HG02623 (cell line): ENCODE results near the gene FUT8.

ENCODE experiments used
- ATAC-seq: cut with Tn5 transposase; IDR thresholded peaks from one replicate; pipeline ENCODE4 v1.9.1; 2021; ENCODE audit warnings: moderate library complexity; ENCODE audit not compliant: unreplicated experiment

FUT8 gene

GRCh38 chr14:65549429-65549828 lies 136.9 kb downstream of the FUT8 start:
- ATAC-seq: no peak

DNA sequence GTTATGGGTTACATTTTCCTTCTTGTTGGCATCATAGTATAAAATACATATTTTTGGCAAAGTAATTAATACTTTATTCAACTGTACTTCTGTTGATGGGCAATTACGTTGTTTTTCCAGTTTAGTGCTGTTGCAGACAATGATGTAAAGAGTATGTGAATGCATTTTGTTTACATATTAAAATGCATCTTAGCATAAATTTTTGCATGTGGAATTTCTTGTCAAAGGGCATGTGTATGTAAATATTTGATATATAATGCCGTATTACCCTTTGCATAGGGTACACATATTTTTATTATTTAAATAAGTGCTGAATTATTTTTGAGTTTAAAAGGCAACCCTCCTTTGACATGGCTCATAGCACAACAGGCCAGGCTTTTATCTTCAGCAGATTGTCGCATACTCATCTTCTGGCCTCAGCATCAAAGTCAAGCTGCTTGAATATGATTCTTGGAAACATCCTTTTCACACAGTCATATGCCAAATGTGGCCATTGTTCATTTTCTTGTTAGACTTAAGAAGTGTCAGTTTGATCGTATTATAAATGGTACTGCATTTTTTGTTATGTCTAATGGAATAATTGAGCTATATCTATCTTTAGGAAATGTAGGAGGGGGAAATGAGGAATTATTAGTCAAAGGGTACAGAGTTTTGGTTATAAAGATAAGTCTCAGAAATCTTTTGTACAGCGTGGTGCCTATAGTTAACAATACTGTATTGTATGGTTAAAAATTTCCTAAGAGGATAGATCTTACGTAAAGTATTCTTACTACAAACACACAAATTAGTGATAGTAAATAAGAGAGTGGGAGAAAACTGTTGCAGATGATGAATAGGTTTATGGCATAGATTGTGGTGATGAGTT lies 138.5 kb downstream of the FUT8 start:
- no peak for ATAC-seq

DNA sequence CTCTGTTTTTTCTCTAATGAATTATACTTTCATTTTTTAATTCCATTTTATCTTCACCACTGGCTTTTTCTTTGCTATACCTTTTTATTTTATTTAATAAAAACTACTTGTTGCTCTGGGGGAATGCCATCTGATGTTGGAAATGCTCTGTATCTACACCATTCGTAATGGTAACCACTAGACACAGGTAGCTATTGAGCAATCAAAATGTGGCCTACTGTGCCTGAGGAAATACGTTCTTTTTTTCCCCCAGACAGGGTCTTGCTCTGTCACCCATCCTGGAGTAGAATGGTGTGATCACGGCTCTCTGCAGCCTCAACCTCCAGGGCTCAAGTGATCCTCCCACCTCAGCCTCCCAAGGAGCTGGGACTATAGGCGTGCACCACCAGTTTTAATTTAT lies 140.2 kb downstream of the FUT8 start:
- no peak for ATAC-seq

DNA sequence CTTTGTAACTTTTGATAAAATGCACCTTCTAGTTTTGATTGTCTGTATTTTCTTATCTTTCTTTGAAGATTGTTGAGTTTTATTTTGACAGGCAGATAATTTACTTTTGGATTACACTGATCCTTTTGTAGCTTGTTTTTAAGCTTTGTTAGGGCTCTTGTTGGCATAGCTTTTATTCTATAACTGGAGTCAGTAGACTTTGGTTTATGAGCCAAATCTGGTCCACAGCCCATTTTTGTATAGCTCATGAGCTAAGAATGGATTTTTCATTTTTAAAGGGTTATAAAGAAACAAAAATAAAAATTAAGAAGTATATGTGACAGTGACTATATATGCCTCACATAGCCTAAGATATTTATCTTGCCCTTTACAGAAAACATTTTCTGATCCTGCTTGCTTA lies 142.3 kb downstream of the FUT8 start:
- ATAC-seq: no peak

DNA sequence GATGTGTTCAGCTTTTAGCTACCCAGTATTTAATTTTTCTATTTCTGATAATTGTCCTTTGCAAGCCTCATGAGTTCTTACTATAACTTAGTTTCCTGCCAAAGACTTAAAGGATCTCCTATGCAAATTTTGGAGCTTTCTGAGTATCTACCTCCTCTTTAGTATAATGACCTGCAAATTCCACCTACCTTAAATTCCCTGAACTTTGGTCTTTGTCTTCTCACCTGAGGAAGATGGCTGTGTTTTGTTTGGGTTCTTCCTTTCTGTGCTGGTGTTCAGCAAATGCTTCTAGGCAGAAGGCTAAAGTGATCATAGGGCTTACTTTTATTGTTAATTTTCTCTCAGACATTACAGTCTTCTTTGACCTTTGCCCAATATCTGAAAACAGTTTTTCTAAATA lies 142.8 kb downstream of the FUT8 start:
- ATAC-seq: no peak

DNA sequence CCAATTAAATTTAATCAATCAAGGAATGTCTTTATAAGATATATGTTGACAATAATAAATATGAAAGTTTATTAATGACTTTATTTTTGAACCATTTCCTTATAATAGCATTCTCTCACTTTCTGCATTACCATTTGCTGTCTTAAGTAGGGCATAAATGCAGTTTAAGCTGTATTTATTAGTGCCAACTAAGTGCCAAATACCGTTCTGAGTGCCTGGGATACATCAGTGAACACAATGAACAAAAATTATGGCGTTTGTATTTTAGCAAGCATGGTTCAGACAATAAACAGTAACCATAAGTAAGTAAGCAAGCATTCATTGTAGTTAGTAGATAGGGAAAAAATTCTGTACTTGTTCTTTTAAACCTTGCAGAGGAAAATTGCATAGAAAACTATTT lies 145.8 kb downstream of the FUT8 start:
- ATAC-seq: no peak

- no peak for ATAC-seq
Measured at GRCh38 chr14:65560340-65561027, 148.0 kb downstream of the FUT8 start.

DNA sequence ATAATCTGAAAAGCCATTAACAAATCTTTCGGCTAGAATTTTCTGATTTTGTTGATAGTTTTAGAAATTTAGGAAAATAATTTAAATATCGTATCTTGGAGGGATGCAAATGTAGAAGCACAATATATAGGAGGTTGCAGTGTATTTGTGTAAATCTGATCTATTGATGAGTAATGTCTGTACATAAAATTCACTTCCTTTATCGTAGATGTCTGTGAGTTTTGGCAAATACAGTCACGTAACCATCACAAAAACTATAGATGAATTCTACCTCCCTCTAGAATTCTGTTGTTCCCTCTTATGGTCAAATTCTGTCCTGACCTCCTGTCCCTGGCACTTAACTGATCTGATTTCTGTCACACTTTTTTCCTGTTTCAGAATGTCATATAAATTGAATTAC lies 151.8 kb downstream of the FUT8 start:
- no peak for ATAC-seq

- no peak for ATAC-seq
Measured at GRCh38 chr14:65565948-65566347, 153.4 kb downstream of the FUT8 start.

DNA sequence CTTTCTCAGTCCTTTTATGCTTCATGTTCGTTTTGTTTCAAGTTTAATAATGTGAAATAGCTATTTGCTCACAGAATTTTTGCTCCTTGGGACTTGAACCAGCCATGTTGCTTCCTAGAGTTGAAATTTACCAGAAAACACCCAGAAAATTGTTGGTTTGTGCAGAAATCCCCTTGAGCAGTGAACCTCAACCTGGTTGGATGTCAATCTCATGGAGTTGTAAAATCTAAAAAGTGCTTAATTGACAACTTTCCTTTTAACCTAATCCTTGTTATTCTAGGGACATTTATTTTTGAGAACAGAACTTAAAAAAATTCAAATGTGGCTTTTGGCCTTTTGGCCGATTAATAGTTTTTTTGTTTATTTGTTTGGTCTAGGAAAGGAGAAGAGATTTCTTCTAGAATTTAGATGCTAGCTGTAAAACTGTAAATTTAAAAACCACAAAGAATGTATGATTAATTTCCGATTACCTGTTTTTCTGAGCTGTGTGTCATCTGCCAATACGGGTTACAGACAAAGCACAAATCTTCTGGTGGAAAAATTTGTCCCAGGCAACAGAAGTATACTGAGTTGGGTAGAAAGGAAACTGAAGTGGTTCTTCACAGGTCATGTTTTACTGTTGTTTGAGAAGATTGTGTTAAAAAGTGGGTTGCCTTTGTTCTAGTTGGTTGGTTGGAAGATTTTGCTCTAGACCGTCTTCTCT lies 154.4 kb downstream of the FUT8 start:
- ATAC-seq: no peak

DNA sequence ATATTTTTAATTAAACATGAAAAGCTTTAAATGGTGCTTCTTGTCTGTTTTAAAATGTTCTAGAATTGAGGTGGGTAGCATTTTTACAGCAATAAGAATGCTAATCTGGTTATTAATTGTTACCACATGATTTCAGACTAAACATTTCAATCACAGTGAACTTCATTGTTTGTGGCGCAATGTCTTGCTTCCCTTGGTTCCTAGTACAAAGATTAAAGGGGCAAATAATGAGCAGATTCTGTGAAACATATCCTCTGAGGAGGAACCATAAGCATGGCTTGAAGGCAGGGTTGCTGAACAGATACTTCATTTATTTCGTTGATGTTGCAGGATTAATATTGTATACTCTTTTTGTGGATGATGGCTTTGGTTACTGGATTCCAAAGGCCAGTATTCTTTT lies 162.1 kb downstream of the FUT8 start:
- no peak for ATAC-seq

DNA sequence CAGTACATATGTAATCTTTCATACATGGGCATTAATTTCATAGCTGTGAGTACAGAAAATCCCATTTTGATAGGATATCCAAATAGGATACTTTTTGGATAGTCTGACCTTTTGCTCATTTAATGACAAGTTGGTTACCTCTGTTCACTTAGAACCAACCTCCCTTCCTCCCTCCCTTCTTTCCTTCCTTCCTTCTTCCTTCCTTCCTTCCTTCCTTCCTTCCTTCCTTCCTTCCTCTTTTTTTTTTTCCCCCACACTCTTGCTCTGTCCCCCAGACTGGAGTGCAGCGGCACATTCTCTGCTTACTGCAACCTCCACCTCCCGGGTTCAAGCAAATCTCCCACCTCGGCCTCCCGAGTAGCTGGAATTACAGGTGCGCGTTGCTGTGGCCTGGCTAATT lies 162.9 kb downstream of the FUT8 start:
- ATAC-seq: no peak

DNA sequence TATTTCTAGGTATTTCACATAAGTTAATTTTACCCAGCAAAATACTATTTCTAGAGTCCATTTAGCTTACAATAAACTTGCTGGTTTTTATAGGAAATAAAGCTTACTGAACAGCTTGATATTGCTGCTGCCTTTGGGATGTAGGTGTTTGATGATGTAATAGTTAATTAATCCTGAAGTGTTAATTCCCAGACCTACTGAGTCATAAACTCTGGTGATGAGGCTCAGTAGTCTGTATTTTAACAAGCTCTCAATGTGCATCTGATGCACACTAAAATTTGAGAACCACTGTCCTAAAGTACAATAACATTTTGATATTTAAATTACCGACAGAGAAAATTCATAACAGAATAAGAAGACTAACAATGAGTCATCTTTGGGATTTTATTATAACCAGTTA lies 168.4 kb downstream of the FUT8 start:
- ATAC-seq: no peak

DNA sequence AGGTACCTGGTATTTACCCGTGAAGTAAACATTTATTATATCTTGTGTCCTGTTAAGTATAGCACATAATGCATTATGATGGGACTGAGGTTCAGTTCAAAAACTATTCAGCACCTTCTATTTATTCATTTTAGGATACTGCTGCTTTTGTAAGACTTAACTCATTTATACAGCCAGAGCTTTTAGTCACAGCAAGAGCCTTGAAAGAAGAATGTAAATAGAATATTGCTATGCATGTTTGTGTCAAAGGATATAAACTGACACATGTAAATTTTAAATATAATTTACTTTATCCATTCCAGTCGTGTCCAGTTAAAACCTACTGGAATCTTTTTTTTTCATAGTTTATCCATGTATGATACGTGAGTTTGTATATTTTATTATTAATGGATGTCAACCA lies 168.8 kb downstream of the FUT8 start:
- ATAC-seq: no peak

GRCh38 chr14:65581799-65582198 lies 169.3 kb downstream of the FUT8 start:
- ATAC-seq: no peak

DNA sequence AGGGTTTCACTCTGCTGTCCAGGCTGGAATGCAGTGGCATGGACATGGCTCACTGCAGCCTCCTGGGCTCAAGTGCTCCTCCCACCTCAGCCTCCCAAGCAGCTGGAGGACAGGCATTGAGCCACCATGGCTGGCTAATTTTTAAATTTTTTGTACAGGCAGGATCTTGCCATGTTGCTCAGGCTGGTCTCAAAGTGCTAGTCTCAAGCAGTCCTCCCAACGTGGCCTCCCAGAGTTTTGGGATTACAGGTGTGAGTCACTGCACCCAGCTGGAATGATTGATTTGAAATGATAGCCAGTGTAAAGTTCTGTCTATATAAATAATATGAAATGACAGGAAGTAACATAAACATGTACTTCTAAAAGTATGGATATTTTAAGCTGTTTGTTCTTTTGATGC lies 172.7 kb downstream of the FUT8 start:
- ATAC-seq: no peak

DNA sequence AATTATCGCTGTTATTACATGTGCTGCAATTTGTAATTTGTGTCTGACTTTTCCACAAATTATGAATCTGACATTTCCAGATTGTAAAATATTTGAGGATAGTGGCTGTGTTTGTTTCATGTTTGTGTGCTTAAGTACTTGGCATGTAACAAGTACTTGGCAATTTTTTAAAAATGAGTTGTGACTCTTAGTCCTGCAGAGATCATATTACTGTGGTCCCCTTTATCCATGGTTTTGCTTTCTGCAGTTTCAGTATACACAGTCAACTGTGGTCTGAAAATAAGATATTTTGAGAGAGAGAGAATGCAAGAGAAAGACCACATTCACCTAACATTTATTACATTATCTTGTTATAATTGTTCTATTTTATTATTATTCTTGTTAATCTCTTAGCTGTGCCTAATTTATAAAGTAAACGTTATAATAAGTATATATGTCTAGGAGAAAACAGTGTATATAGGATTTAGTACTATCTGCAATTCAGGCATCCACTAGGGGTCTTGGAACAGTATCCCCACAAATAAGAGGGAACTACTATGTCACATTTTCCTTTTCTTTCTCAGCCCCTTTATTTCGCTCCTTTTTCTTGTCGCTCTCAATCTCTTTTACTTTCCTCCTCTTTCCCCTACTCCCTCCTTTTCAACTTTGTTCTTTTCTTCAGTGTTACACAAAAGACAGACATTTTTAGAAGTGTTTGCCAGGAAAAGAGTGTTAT lies 176.1 kb downstream of the FUT8 start:
- ATAC-seq: no peak

DNA sequence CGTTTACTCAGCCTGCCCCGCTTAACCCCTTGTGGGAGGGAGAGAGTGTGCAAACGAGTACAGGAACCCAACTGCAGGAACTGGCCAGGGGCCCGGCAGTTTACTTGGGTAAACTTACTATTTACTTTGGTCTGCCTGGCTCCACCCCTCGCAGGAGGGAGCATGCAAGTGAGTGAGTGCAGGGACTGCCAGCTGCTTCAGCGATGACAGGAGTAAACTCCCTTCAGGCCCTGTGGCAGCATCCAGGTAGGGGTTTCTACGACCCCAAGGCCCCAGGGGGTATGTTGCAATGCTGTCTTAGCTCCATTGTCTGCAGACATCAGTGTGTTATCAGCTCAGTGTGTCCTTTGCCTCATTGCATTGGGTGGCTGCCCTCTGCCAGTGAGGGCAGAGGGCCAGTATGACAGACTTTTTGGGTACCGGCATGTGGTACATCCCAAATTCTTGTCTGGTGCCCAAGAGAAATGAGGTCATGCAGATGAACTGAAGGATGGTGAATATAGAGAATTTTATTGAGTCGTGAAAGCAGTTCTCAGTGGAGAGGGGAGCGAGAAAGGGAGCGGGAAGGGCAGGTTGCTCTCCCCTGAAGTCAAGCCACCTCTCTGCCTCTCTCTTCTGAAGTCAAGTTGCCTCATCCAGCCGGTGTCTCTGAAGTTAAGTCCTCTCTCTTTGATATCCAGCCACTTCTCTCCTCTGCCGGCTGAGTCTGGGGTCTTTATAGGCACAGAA lies 181.8 kb downstream of the FUT8 start:
- ATAC-seq: no peak

DNA sequence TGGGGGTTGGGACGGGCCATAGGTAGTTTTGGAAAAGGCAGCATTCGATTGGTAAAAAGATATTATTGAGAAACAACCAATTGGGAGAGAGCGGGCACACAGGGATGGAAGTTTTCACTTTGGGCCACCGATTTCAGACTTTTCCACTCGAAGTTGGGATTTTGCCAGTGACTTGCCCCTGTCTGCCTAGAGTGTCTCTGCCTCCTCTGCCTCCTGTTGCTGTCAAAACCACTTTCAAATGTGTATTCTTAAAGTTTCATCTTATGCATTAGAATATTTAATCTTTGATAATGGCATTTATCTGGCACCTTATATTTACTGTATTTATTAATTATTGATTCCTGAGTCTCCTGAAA lies 182.3 kb downstream of the FUT8 start:
- ATAC-seq: no peak

GRCh38 chr14:65599375-65599774 lies 186.8 kb downstream of the FUT8 start:
- ATAC-seq: no peak

DNA sequence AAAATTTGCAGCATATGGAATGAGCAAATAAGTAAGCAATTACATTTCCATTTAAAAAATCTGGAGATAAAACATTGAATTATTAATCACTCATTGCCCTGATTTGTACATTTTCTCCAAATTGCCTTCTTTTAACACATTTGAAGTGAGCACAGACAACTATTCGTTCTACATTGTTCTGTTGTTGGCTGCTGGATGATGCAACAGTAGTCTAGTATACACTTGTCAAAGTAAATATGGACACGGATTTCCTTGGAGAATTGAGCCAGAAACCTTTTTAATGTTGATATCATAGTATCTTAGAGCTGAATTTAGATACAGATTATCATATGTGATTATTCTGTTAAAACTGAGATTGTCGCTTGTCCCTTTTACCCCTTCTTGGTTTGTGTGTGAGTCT lies 188.2 kb downstream of the FUT8 start:
- no peak for ATAC-seq
